Caco-2 (cell line): ENCODE results near the gene GNS. TPM values are rescaled to one million over a fixed set of nuclear protein-coding genes. Genes with fewer than 3 reads are reported as not detected.
"Not testable (repeated sequence)": the region's sequence is repeated elsewhere in the genome, so short reads cannot be mapped to it uniquely, and the experiment has no call there.

Experiments
- BruUV-seq: library from RNA; stranded (reverse); fragments of 400-500 nt; replicated peaks from 2 replicates; lab custom pipeline; 2021; lab: Mats Ljungman, UMichigan
- CTCF ChIA-PET: fragments of 300-600 bp; sonication (Branson Sonifier 250); formaldehyde crosslinking; loops from one replicate; lab custom pipeline; 2022; ENCODE audit warnings: antibody characterized with exemption; lab: Charles Lee
- POLR2A ChIA-PET: fragments of 300-600 bp; sonication (Branson Sonifier 250); formaldehyde crosslinking; loops from one replicate; lab custom pipeline; 2022; ENCODE audit warnings: antibody characterized with exemption; lab: Charles Lee
- DNase-seq, 2 experiments: peaks; one replicate each; pipeline versions ENCODE4 v3.0.0 to v3.0.0-alpha.2; 2020 to 2022
- H3K27me3 ChIP-seq: replicated peaks from 2 replicates; pipeline ENCODE4 v1.6.0; 2011; ENCODE audit warnings: low read length; ENCODE audit not compliant: control insufficient read depth, insufficient read depth
- H3K36me3 ChIP-seq: 2 replicates; pipeline ENCODE4 v1.5.1; 2011; ENCODE audit warnings: low read length; ENCODE audit not compliant: control insufficient read depth, insufficient read depth
- H3K4me1 ChIP-seq: fragments of 250-450 bp; sonication (Bioruptor Pico); 2 replicates; pipeline ENCODE4 v1.5.1; 2020; ENCODE audit warnings: mild to moderate bottlenecking
- H3K4me3 ChIP-seq: 2 replicates; pipeline ENCODE4 v1.5.1; 2011; ENCODE audit warnings: low read depth, mild to moderate bottlenecking, control low read depth, low read length
- H3K9me3 ChIP-seq: fragments of 250-450 bp; sonication (Bioruptor Pico); 2 replicates; pipeline ENCODE4 v1.5.1; 2020; ENCODE audit warnings: mild to moderate bottlenecking, moderate library complexity
- H3K27ac Mint-ChIP-seq: one replicate; pipeline ENCODE4 v1.8.0; 2022; ENCODE audit warnings: mixed read lengths; ENCODE audit not compliant: unreplicated experiment
- H3K27me3 Mint-ChIP-seq: one replicate; pipeline ENCODE4 v1.8.0; 2022; ENCODE audit warnings: mixed read lengths; ENCODE audit not compliant: insufficient read depth, unreplicated experiment
- H3K36me3 Mint-ChIP-seq: one replicate; pipeline ENCODE4 v1.8.0; 2022; ENCODE audit warnings: mild to moderate bottlenecking, mixed read lengths; ENCODE audit not compliant: insufficient read depth, unreplicated experiment
- H3K4me1 Mint-ChIP-seq: one replicate; pipeline ENCODE4 v1.8.0; 2022; ENCODE audit warnings: low read depth, mixed read lengths; ENCODE audit not compliant: unreplicated experiment
- H3K4me3 Mint-ChIP-seq: one replicate; pipeline ENCODE4 v1.8.0; 2022; ENCODE audit warnings: mild to moderate bottlenecking, moderate library complexity, mixed read lengths; ENCODE audit not compliant: unreplicated experiment
- H3K9me3 Mint-ChIP-seq: one replicate; pipeline ENCODE4 v1.8.0; 2022; ENCODE audit warnings: mixed read lengths; ENCODE audit not compliant: unreplicated experiment
- CTCF ChIP-seq, 2 experiments: fragments of 200-600 bp in 1 of 2; IDR thresholded peaks; 1 replicate in 1 of 2; 2 replicates in 1 of 2; pipeline versions ENCODE4 v1.5.1 to v1.8.0; 2011 to 2022; ENCODE audit warnings: antibody characterized with exemption in 1 of 2, control low read depth in 1 of 2, inconsistent platforms in 1 of 2, low read depth in 1 of 2, low read length in 1 of 2, mild to moderate bottlenecking in 1 of 2, moderate library complexity in 1 of 2; ENCODE audit not compliant: insufficient read depth in 1 of 2, severe bottlenecking in 1 of 2, unreplicated experiment in 1 of 2
- intact Hi-C: fragments of 100-400 bp; cut with micrococcal nuclease; formaldehyde crosslinking; loops from one replicate; pipeline ENCODE4 v1.10.0; 2022; ENCODE audit not compliant: unreplicated experiment
- total RNA-seq: library from RNA; stranded (reverse); gene quantifications from 2 replicates; pipeline ENCODE4 v1.2.3, GENCODE V29; 2022

The GNS gene
- total RNA-seq, 1 experiment from 2014 or later = 75.1 TPM

DNA sequence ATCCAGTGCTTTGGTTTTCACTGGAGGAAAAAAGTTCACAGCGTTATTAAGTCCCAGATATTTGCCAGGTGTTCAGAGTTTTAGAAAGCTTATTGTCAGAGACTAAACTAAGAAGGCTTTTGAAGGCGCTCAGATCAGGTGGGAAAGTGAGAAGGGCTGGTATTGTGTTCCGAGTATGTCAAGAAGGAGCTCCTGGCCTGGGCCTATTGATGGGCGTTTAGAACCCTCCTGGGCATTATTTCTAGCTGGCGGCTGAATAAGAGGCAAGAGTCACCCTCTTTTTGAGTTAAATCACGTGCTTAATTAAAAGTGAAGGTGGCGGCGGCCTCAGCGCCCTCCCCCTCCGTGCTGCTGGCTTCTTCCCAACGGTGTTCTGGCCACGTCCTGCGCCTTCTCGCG is 20.9 kb upstream of the GNS start:
- intact Hi-C loops = loop anchor here (5.0 kb wide), 1 partner anchor 38 kb away; no protein-coding TSS in a partner anchor
- no peak for TF ChIP-seq CTCF (IDR thresholded peaks at IDR 0.05; ENCODE audit: insufficient read depth in 1 of 2, low read depth in 1 of 2, low read length in 1 of 2, severe bottlenecking in 1 of 2, unreplicated experiment in 1 of 2)
- no peaks in the 10 kb centered on the region for H3K36me3 Mint-ChIP-seq
- BruUV-seq = no TSS peak
- Histone ChIP-seq H3K9me3 (0 out of 2 replicates have a peak, but pooled peaks cover 4% of the 10 kb centered on the region), H3K36me3 (no peaks in the 10 kb centered on the region), H3K27me3 (no peaks in the 10 kb centered on the region), H3K4me3 (peak overlapping the region; percentile 49), H3K4me1 (peaks cover 19% of the 10 kb centered on the region)
- peaks cover 9% of the 10 kb centered on the region for H3K9me3 Mint-ChIP-seq
- H3K4me3 Mint-ChIP-seq = peak overlapping the region; percentile 90
- H3K27ac Mint-ChIP-seq = no peak overlapping the region
- POLR2A ChIA-PET = interaction anchor here (1.9 kb wide), 1 partner anchor 16 kb away, joined by 8 read pairs; no protein-coding TSS in a partner anchor
- no peak for DNase-seq
- H3K4me1 Mint-ChIP-seq = peaks cover 7% of the 10 kb centered on the region
- no peaks in the 10 kb centered on the region for H3K27me3 Mint-ChIP-seq
- CTCF ChIA-PET = interaction anchor here (1.4 to 3.3 kb wide), 3 partner anchors 10 to 21 kb away, joined by 3 to 19 read pairs (median 13); no protein-coding TSS in a partner anchor

GRCh38 chr12:64779354-64779974 is 20.3 kb upstream of the GNS start:
- H3K4me1 ChIP-seq = peaks cover 19% of the 10 kb centered on the region
- no peaks in the 10 kb centered on the region for H3K36me3 ChIP-seq
- ChIA-PET POLR2A (interaction anchor here (1.9 kb wide), 1 partner anchor 17 kb away, joined by 8 read pairs; no protein-coding TSS in a partner anchor), CTCF (interaction anchor here (3.3 kb wide), 1 partner anchor 22 kb away, joined by 13 read pairs; no protein-coding TSS in a partner anchor)
- Mint-ChIP-seq H3K36me3 (no peaks in the 10 kb centered on the region), H3K27ac (no peak overlapping the region), H3K27me3 (no peaks in the 10 kb centered on the region), H3K4me3 (peak overlapping the region; percentile 90), H3K4me1 (peaks cover 7% of the 10 kb centered on the region), H3K9me3 (peaks cover 9% of the 10 kb centered on the region)
- no peak for TF ChIP-seq CTCF (IDR thresholded peaks at IDR 0.05; ENCODE audit: insufficient read depth in 1 of 2, low read depth in 1 of 2, low read length in 1 of 2, severe bottlenecking in 1 of 2, unreplicated experiment in 1 of 2)
- intact Hi-C loops = no loop called here
- DNase-seq = no peak
- no TSS peak for BruUV-seq
- H3K27me3 ChIP-seq = no peaks in the 10 kb centered on the region
- peak overlapping the region; percentile 9; the same call in 1 of the 2 replicates for H3K4me3 ChIP-seq
- 0 out of 2 replicates have a peak, but pooled peaks cover 5% of the 10 kb centered on the region for H3K9me3 ChIP-seq

DNA sequence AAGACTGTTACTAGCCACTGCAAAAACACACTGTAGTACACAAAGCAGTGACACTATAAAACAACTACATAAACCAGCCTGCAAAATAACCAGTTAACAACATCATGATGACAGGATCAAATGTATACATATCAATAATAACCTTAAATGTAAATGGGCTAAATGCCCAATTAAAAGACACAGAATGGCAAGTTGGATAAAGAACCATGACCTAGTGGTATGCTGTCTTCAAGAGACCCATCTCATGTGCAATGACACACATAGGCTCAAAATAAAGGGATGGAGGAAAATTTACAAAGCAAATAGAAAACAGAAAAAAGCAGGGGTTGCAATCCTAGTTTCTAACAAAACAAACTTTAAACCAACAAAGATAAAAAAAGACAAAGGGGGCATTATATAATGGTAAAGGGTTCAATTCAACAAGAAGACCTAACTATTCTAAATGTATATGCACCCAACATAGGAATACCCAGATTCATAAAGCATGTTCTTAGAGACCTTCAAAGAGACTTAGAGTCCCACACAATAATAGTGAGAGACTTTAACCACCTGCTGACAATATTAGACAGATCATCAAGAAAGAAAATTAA is 16.0 kb upstream of the GNS start:
- POLR2A ChIA-PET, H3K27ac Mint-ChIP-seq, H3K4me1 ChIP-seq, DNase-seq, H3K9me3 Mint-ChIP-seq, H3K36me3 Mint-ChIP-seq, H3K36me3 ChIP-seq, H3K4me3 Mint-ChIP-seq, CTCF ChIA-PET, H3K4me3 ChIP-seq, H3K27me3 ChIP-seq, H3K27me3 Mint-ChIP-seq, BruUV-seq, H3K4me1 Mint-ChIP-seq, intact Hi-C loops, H3K9me3 ChIP-seq: not testable (repeated sequence)
